Measurements from ENCODE around the gene FGF3.

FGF3 gene

GRCh38 chr11:69843529-69843921 lies 24.3 kb upstream of the FGF3 start:
- no peak for DNase-seq (ENCODE audit: extremely low read depth, low read depth)
- no peak for TF ChIP-seq CTCF (IDR thresholded peaks at IDR 0.05; ENCODE audit: low read depth, low read length, missing control alignments)
- H3K4me3 ChIP-seq (replicated peaks; ENCODE audit: low read depth, low read length), result no peak overlapping the region

- TF ChIP-seq CTCF (IDR thresholded peaks at IDR 0.05; ENCODE audit: low read depth, low read length, missing control alignments), result no peak
- no peak overlapping the region for H3K4me3 ChIP-seq (replicated peaks; ENCODE audit: low read depth, low read length)
- DNase-seq (ENCODE audit: extremely low read depth, low read depth), result no peak
Measured at GRCh38 chr11:69842746-69843528, 23.7 kb upstream of the FGF3 start.

GRCh38 chr11:69841859-69842698 lies 22.9 kb upstream of the FGF3 start:
- DNase-seq (ENCODE audit: extremely low read depth, low read depth), result no peak

GRCh38 chr11:69841170-69841858 lies 22.1 kb upstream of the FGF3 start:
- DNase-seq (ENCODE audit: extremely low read depth, low read depth), result no peak
- H3K4me3 ChIP-seq (replicated peaks; ENCODE audit: low read depth, low read length), result no peak overlapping the region
- TF ChIP-seq CTCF (IDR thresholded peaks at IDR 0.05; ENCODE audit: low read depth, low read length, missing control alignments), result no peak

More at GRCh38 chr11:69841859-69842698, 22.9 kb upstream of the FGF3 start:
- H3K4me3 ChIP-seq (replicated peaks; ENCODE audit: low read depth, low read length), result no peak overlapping the region
- peak; percentile 52 for TF ChIP-seq CTCF (IDR thresholded peaks at IDR 0.05; ENCODE audit: low read depth, low read length, missing control alignments)

- TF ChIP-seq CTCF (IDR thresholded peaks at IDR 0.05; ENCODE audit: low read depth, low read length, missing control alignments), result no peak
- no peak for DNase-seq (ENCODE audit: extremely low read depth, low read depth)
- no peak overlapping the region for H3K4me3 ChIP-seq (replicated peaks; ENCODE audit: low read depth, low read length)
Measured at GRCh38 chr11:69840371-69841169, 21.4 kb upstream of the FGF3 start.

- TF ChIP-seq CTCF (IDR thresholded peaks at IDR 0.05; ENCODE audit: low read depth, low read length, missing control alignments), result no peak
- DNase-seq (ENCODE audit: extremely low read depth, low read depth), result no peak
- no peak overlapping the region for H3K4me3 ChIP-seq (replicated peaks; ENCODE audit: low read depth, low read length)
Measured at GRCh38 chr11:69839516-69839915, 20.3 kb upstream of the FGF3 start.

Data from HFF-Myc (cell line).